Suprapubic skin (tissue), 4 donors: ENCODE results near the gene HEYL. TPM values are rescaled to one million over a fixed set of nuclear protein-coding genes. Genes with fewer than 3 reads are reported as not detected.

ENCODE experiments used
- DNase-seq, 2 donors: peaks; one replicate each; pipeline ENCODE4 v3.0.0-alpha.2; 2019; ENCODE audit warnings: low spot score in 2 of 2
- H3K27ac ChIP-seq: fragments of 200-600 bp; sonication (generic); one replicate; pipeline ENCODE4 v1.5.1; 2019
- H3K27me3 ChIP-seq: fragments of 200-600 bp; sonication (generic); one replicate; pipeline ENCODE4 v1.5.1; 2019
- H3K36me3 ChIP-seq: fragments of 200-600 bp; sonication (generic); one replicate; pipeline ENCODE4 v1.5.1; 2019
- H3K4me1 ChIP-seq: fragments of 200-600 bp; sonication (generic); one replicate; pipeline ENCODE4 v1.5.1; 2019
- H3K4me3 ChIP-seq: fragments of 200-600 bp; sonication (generic); one replicate; pipeline ENCODE4 v1.5.1; 2019; ENCODE audit warnings: mild to moderate bottlenecking
- H3K9me3 ChIP-seq: fragments of 200-600 bp; sonication (generic); one replicate; pipeline ENCODE4 v1.5.1; 2019
- EP300 ChIP-seq: sonication (generic); formaldehyde crosslinking; IDR thresholded peaks from one replicate; pipeline ENCODE4 v1.6.1; 2017; ENCODE audit warnings: antibody characterized with exemption
- POLR2A ChIP-seq, 2 donors: fragments of 450-650 bp; IDR thresholded peaks; one replicate each; pipeline ENCODE4 v1.6.1; 2017; ENCODE audit warnings: antibody characterized with exemption in 2 of 2, mild to moderate bottlenecking in 2 of 2, moderate library complexity in 2 of 2
- POLR2AphosphoS5 ChIP-seq, 3 donors: sonication (generic); formaldehyde crosslinking; IDR thresholded peaks; one replicate each; pipeline ENCODE4 v1.6.1; 2017; ENCODE audit warnings: antibody characterized with exemption in 3 of 3
- WGBS: methylation state at CpG from one replicate; pipeline ENCODE4 v1.1.5; 2018; 5-methylcytosine and 5-hydroxymethylcytosine counted together
- total RNA-seq, 4 donors: library from RNA; depleted of rRNA; stranded (reverse); fragments of >200 nt; gene quantifications; one replicate each; pipeline ENCODE4 v1.1.0, GENCODE V29; 2016
- TF ChIP-seq, protein P1 (sequence below), 2 donors: fragments of 200-600 bp in 1 of 2; fragments of 450-650 bp in 1 of 2; sonication (generic) in 1 of 2; IDR thresholded peaks; one replicate each; pipeline ENCODE4 v1.5.1; 2016 to 2019; ENCODE audit warnings: antibody characterized with exemption in 2 of 2, mild to moderate bottlenecking in 1 of 2, moderate library complexity in 1 of 2

Gene HEYL
- total RNA-seq, 4 donors from 2014 or later = 1.3 to 3.0 (median 1.8) TPM

GRCh38 chr1:39678889-39679288 lies 39.4 kb upstream of the HEYL start:
- peaks cover 47% of the 10 kb centered on the region for H3K27me3 ChIP-seq
- 59% methylated on average over 2 of the region's 2 CpGs for WGBS
- TF ChIP-seq POLR2AphosphoS5 (IDR thresholded peaks at IDR 0.05) (no peak), POLR2A (IDR thresholded peaks at IDR 0.05) (no peak), EP300 (no peak)
- TF ChIP-seq, protein P1, sequence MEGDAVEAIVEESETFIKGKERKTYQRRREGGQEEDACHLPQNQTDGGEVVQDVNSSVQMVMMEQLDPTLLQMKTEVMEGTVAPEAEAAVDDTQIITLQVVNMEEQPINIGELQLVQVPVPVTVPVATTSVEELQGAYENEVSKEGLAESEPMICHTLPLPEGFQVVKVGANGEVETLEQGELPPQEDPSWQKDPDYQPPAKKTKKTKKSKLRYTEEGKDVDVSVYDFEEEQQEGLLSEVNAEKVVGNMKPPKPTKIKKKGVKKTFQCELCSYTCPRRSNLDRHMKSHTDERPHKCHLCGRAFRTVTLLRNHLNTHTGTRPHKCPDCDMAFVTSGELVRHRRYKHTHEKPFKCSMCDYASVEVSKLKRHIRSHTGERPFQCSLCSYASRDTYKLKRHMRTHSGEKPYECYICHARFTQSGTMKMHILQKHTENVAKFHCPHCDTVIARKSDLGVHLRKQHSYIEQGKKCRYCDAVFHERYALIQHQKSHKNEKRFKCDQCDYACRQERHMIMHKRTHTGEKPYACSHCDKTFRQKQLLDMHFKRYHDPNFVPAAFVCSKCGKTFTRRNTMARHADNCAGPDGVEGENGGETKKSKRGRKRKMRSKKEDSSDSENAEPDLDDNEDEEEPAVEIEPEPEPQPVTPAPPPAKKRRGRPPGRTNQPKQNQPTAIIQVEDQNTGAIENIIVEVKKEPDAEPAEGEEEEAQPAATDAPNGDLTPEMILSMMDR (IDR thresholded peaks at IDR 0.05) = no peak
- no peak for DNase-seq
- H3K9me3 ChIP-seq = no peaks in the 10 kb centered on the region
- H3K4me3 ChIP-seq = no peak overlapping the region
- H3K36me3 ChIP-seq = no peaks in the 10 kb centered on the region
- peaks cover 4% of the 10 kb centered on the region for H3K4me1 ChIP-seq
- no peak overlapping the region for H3K27ac ChIP-seq

DNA sequence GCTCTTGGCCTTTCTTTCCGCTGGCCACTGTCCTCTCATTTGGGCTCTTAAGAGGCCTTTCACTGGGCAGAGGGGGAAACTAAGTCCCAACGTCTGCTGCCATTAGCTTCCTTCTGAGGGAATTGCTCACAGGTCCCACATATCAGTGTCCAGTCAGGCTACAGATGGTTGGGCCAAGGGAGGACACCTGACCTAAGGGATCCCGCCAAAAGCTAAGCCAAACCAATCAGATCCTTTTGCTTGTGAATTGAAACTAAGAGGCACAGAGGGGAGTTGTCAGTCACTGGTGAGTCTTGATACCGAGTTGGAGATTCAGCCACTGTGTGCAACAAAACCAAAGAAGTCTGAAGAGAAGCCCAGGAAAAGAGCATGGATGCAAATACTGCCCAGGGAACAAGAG lies 38.2 kb upstream of the HEYL start:
- Histone ChIP-seq H3K9me3 (no peaks in the 10 kb centered on the region), H3K27me3 (peaks cover 39% of the 10 kb centered on the region), H3K27ac (no peak overlapping the region), H3K4me3 (no peak overlapping the region), H3K4me1 (no peaks in the 10 kb centered on the region), H3K36me3 (no peaks in the 10 kb centered on the region)
- DNase-seq = no peak
- 89% methylated on average over 3 of the region's 4 CpGs for WGBS
- TF ChIP-seq POLR2AphosphoS5 (IDR thresholded peaks at IDR 0.05) (no peak), POLR2A (IDR thresholded peaks at IDR 0.05) (no peak), EP300 (no peak)
- TF ChIP-seq, protein P1 (IDR thresholded peaks at IDR 0.05) = no peak

DNA sequence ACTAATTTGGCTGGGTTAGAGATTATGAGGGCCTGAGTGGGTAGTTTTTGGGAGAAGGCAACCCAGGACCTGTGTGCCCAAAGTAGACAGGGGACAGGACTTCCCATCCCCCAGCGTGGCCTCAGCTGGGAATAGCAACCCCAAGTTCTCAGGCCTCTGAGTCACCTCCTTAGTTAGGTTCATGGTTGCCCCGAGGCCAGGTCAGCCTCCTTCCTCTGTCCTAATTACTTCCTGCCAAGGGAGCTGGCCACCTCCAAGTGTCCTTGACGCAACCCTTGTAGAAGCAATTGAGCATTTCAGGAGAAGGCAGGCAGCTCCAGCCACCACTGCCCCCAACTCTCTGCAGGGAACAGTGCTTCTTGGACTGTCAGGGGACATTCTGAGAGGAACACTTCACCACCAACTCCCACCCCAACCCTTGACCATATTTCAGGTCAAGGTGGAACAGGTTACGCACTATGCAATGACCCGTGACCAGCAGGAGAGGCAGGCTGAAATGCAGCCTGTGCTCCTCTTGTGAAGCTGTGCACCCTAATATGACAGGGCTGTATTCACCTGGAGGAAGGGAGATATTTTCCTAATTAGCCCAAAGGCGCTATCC lies 37.6 kb upstream of the HEYL start:
- 83% methylated on average over 6 of the region's 6 CpGs for WGBS
- Histone ChIP-seq H3K9me3 (no peaks in the 10 kb centered on the region), H3K4me1 (peaks cover 5% of the 10 kb centered on the region), H3K27ac (no peak overlapping the region), H3K4me3 (no peak overlapping the region), H3K36me3 (no peaks in the 10 kb centered on the region), H3K27me3 (peaks cover 39% of the 10 kb centered on the region)
- TF ChIP-seq, protein P1 (IDR thresholded peaks at IDR 0.05) = no peak
- TF ChIP-seq EP300 = no peak
- no peak for TF ChIP-seq POLR2AphosphoS5 (IDR thresholded peaks at IDR 0.05)
- no peak for TF ChIP-seq POLR2A (IDR thresholded peaks at IDR 0.05)
- no peak for DNase-seq

DNA sequence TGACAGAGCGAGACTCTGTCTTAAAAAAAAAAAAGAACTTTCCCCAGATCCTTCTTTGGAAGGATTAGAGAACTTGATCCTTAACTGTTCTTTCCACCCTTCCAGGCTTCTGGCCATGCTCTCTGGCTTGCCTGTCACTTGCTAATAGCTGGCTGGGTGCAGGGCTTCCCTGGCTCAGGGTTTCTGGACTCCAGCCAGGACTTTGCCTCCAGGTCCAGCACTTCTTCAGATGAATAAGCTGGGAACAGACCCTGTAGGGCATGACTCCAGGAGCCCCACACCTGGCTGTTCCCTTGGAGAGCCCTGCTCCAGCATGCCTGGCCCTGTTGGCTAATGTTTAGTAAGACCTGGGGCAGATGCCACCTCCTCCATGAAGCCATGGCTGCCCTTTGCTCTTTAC lies 35.8 kb upstream of the HEYL start:
- no peak for TF ChIP-seq POLR2A (IDR thresholded peaks at IDR 0.05)
- TF ChIP-seq POLR2AphosphoS5 (IDR thresholded peaks at IDR 0.05) = no peak
- TF ChIP-seq, protein P1 (IDR thresholded peaks at IDR 0.05) = no peak
- no peak for TF ChIP-seq EP300
- Histone ChIP-seq H3K27me3 (peaks cover 43% of the 10 kb centered on the region), H3K4me1 (peaks cover 16% of the 10 kb centered on the region), H3K36me3 (no peaks in the 10 kb centered on the region), H3K27ac (no peak overlapping the region), H3K9me3 (no peaks in the 10 kb centered on the region), H3K4me3 (no peak overlapping the region)
- WGBS = 57% methylated on average over 1 of the region's 1 CpG
- DNase-seq = no peak

- no peak for DNase-seq
- Histone ChIP-seq H3K4me1 (peaks cover 16% of the 10 kb centered on the region), H3K36me3 (no peaks in the 10 kb centered on the region), H3K27ac (no peak overlapping the region), H3K4me3 (no peak overlapping the region), H3K9me3 (no peaks in the 10 kb centered on the region), H3K27me3 (peaks cover 36% of the 10 kb centered on the region)
- 96% methylated on average over 3 of the region's 3 CpGs for WGBS
- TF ChIP-seq POLR2A (IDR thresholded peaks at IDR 0.05) (no peak), POLR2AphosphoS5 (IDR thresholded peaks at IDR 0.05) (no peak), EP300 (no peak)
- TF ChIP-seq, protein P1 (IDR thresholded peaks at IDR 0.05) = no peak
Measured at GRCh38 chr1:39673215-39673614, 33.8 kb upstream of the HEYL start.
